IgD-negative memory B cell (primary cell): ENCODE measurements around the gene PLEKHG3. TPM values are rescaled to one million over a fixed set of nuclear protein-coding genes. Genes with fewer than 3 reads are reported as not detected.
A peak's percentile ranks its signal among the peaks of the same experiment; 100 is the strongest.

Experiments used
- H3K27ac Mint-ChIP-seq, 3 donors: one replicate each; pipeline ENCODE4 v1.8.0; 2020 to 2022; ENCODE audit warnings: mild to moderate bottlenecking in 3 of 3, mixed read lengths in 3 of 3, moderate library complexity in 1 of 3
- H3K27me3 Mint-ChIP-seq: one replicate; pipeline ENCODE4 v1.8.0; 2021; ENCODE audit warnings: mixed read lengths
- H3K36me3 Mint-ChIP-seq: one replicate; pipeline ENCODE4 v1.8.0; 2020; ENCODE audit warnings: mild to moderate bottlenecking, mixed read lengths
- H3K4me1 Mint-ChIP-seq, 3 donors: one replicate each; pipeline ENCODE4 v1.8.0; 2020 to 2022; ENCODE audit warnings: mixed read lengths in 3 of 3, mild to moderate bottlenecking in 1 of 3
- H3K4me3 Mint-ChIP-seq, 4 donors: one replicate each; pipeline ENCODE4 v1.8.0; 2020 to 2022; ENCODE audit warnings: mild to moderate bottlenecking in 4 of 4, mixed read lengths in 4 of 4, moderate library complexity in 3 of 4
- H3K9me3 Mint-ChIP-seq, 3 donors: one replicate each; pipeline ENCODE4 v1.8.0; 2020 to 2021; ENCODE audit warnings: mixed read lengths in 3 of 3, mild to moderate bottlenecking in 1 of 3
- polyA plus RNA-seq: library from polyadenylated mRNA; unstranded; fragments of 300-500 nt; fragmentation: Illumina TruSeq; gene quantifications from one replicate; pipeline ENCODE4 v1.2.3, GENCODE V29; 2021

PLEKHG3 gene
- polyA plus RNA-seq, 1 donor from 2014 or later = 4.7 TPM

- H3K4me3 Mint-ChIP-seq = peak overlapping the region in 2 of 4 donors; percentile 24 to 70
- peaks cover 4% of the 10 kb centered on the region for H3K36me3 Mint-ChIP-seq
- H3K9me3 Mint-ChIP-seq = no peaks in the 10 kb centered on the region
- H3K27me3 Mint-ChIP-seq = peaks cover 8% of the 10 kb centered on the region
- peaks cover 0 to 3% (median 2%) of the 10 kb centered on the region in 3 donors for H3K4me1 Mint-ChIP-seq
- peak overlapping the region in 1 of 3 donors; percentile 96 for H3K27ac Mint-ChIP-seq
Measured at GRCh38 chr14:64723691-64724577, 19.7 kb downstream of the PLEKHG3 start.

GRCh38 chr14:64724578-64724930, 20.3 kb downstream of the PLEKHG3 start:
- Mint-ChIP-seq H3K4me3 (no peak overlapping the region), H3K4me1 (peaks cover 0 to 3% (median 2%) of the 10 kb centered on the region in 3 donors), H3K36me3 (peaks cover 4% of the 10 kb centered on the region), H3K27me3 (peaks cover 8% of the 10 kb centered on the region), H3K9me3 (no peaks in the 10 kb centered on the region), H3K27ac (no peak overlapping the region)

GRCh38 chr14:64725261-64725815, 21.1 kb downstream of the PLEKHG3 start:
- Mint-ChIP-seq H3K9me3 (no peaks in the 10 kb centered on the region), H3K27me3 (peaks cover 8% of the 10 kb centered on the region), H3K36me3 (peaks cover 4% of the 10 kb centered on the region), H3K4me1 (peaks cover 0 to 3% (median 2%) of the 10 kb centered on the region in 3 donors), H3K4me3 (no peak overlapping the region), H3K27ac (no peak overlapping the region)

- no peak overlapping the region for H3K27ac Mint-ChIP-seq
- peaks cover 5% of the 10 kb centered on the region for H3K27me3 Mint-ChIP-seq
- peaks cover 4% of the 10 kb centered on the region for H3K36me3 Mint-ChIP-seq
- peaks cover 0 to 3% (median 2%) of the 10 kb centered on the region in 3 donors for H3K4me1 Mint-ChIP-seq
- no peaks in the 10 kb centered on the region for H3K9me3 Mint-ChIP-seq
- peak overlapping the region in 1 of 4 donors; percentile 9 for H3K4me3 Mint-ChIP-seq
Measured at GRCh38 chr14:64725879-64726584, 21.8 kb downstream of the PLEKHG3 start.

GRCh38 chr14:64726585-64726890, 22.3 kb downstream of the PLEKHG3 start:
- Mint-ChIP-seq H3K9me3 (no peaks in the 10 kb centered on the region), H3K4me1 (peaks cover 0 to 3% (median 2%) of the 10 kb centered on the region in 3 donors), H3K4me3 (no peak overlapping the region), H3K27ac (no peak overlapping the region), H3K27me3 (peaks cover 5% of the 10 kb centered on the region), H3K36me3 (peaks cover 4% of the 10 kb centered on the region)

- Mint-ChIP-seq H3K4me1 (peaks cover 0 to 3% (median 2%) of the 10 kb centered on the region in 3 donors), H3K36me3 (peaks cover 4% of the 10 kb centered on the region), H3K9me3 (no peaks in the 10 kb centered on the region), H3K27me3 (peaks cover 5% of the 10 kb centered on the region), H3K4me3 (no peak overlapping the region), H3K27ac (peak overlapping the region in 1 of 3 donors; percentile 7)
Measured at GRCh38 chr14:64727551-64728071, 23.4 kb downstream of the PLEKHG3 start.

GRCh38 chr14:64728106-64728505, 23.9 kb downstream of the PLEKHG3 start:
- peaks cover 5% of the 10 kb centered on the region for H3K27me3 Mint-ChIP-seq
- no peaks in the 10 kb centered on the region for H3K9me3 Mint-ChIP-seq
- peaks cover 0 to 3% (median 2%) of the 10 kb centered on the region in 3 donors for H3K4me1 Mint-ChIP-seq
- peak overlapping the region in 1 of 3 donors; percentile 7 for H3K27ac Mint-ChIP-seq
- H3K4me3 Mint-ChIP-seq = no peak overlapping the region
- peaks cover 4% of the 10 kb centered on the region for H3K36me3 Mint-ChIP-seq

- Mint-ChIP-seq H3K27me3 (peaks cover 5% of the 10 kb centered on the region), H3K36me3 (peaks cover under 1% of the 10 kb centered on the region), H3K9me3 (no peaks in the 10 kb centered on the region), H3K4me1 (peaks cover 0 to 3% (median 2%) of the 10 kb centered on the region in 3 donors), H3K27ac (no peak overlapping the region), H3K4me3 (no peak overlapping the region)
Measured at GRCh38 chr14:64728856-64729255, 24.6 kb downstream of the PLEKHG3 start.

- Mint-ChIP-seq H3K4me3 (peak overlapping the region in 1 of 4 donors; percentile 24), H3K27ac (no peak overlapping the region), H3K27me3 (peaks cover 5% of the 10 kb centered on the region), H3K9me3 (no peaks in the 10 kb centered on the region), H3K4me1 (peaks cover 0 to 3% (median 2%) of the 10 kb centered on the region in 3 donors), H3K36me3 (no peaks in the 10 kb centered on the region)
Measured at GRCh38 chr14:64729386-64730060, 25.3 kb downstream of the PLEKHG3 start.

GRCh38 chr14:64730061-64730440, 25.8 kb downstream of the PLEKHG3 start:
- peaks cover 0 to 2% (median 1%) of the 10 kb centered on the region in 3 donors for H3K4me1 Mint-ChIP-seq
- H3K9me3 Mint-ChIP-seq = no peaks in the 10 kb centered on the region
- peaks cover 5% of the 10 kb centered on the region for H3K27me3 Mint-ChIP-seq
- H3K4me3 Mint-ChIP-seq = peak overlapping the region in 1 of 4 donors; percentile 39
- H3K36me3 Mint-ChIP-seq = no peaks in the 10 kb centered on the region
- H3K27ac Mint-ChIP-seq = no peak overlapping the region

GRCh38 chr14:64730681-64731080, 26.5 kb downstream of the PLEKHG3 start:
- no peaks in the 10 kb centered on the region for H3K36me3 Mint-ChIP-seq
- peaks cover 0 to 2% (median 1%) of the 10 kb centered on the region in 3 donors for H3K4me1 Mint-ChIP-seq
- no peaks in the 10 kb centered on the region for H3K9me3 Mint-ChIP-seq
- peaks cover 5% of the 10 kb centered on the region for H3K27me3 Mint-ChIP-seq
- no peak overlapping the region for H3K4me3 Mint-ChIP-seq
- no peak overlapping the region for H3K27ac Mint-ChIP-seq

GRCh38 chr14:64731141-64731581, 26.9 kb downstream of the PLEKHG3 start:
- Mint-ChIP-seq H3K27ac (no peak overlapping the region), H3K4me3 (no peak overlapping the region), H3K36me3 (no peaks in the 10 kb centered on the region), H3K4me1 (peaks cover 0 to 1% (median 0%) of the 10 kb centered on the region in 3 donors), H3K27me3 (peaks cover 5% of the 10 kb centered on the region), H3K9me3 (no peaks in the 10 kb centered on the region)

- Mint-ChIP-seq H3K4me3 (no peak overlapping the region), H3K27me3 (no peaks in the 10 kb centered on the region), H3K36me3 (no peaks in the 10 kb centered on the region), H3K4me1 (peaks cover 0 to 1% (median 0%) of the 10 kb centered on the region in 3 donors), H3K27ac (no peak overlapping the region), H3K9me3 (no peaks in the 10 kb centered on the region)
Measured at GRCh38 chr14:64732066-64732465, 27.8 kb downstream of the PLEKHG3 start.

GRCh38 chr14:64732536-64733120, 28.4 kb downstream of the PLEKHG3 start:
- Mint-ChIP-seq H3K36me3 (no peaks in the 10 kb centered on the region), H3K9me3 (no peaks in the 10 kb centered on the region), H3K4me3 (no peak overlapping the region)

More at GRCh38 chr14:64732536-64733120, 28.4 kb downstream of the PLEKHG3 start:
- Mint-ChIP-seq H3K27ac (no peak overlapping the region), H3K27me3 (no peaks in the 10 kb centered on the region), H3K4me1 (peaks cover 0 to 1% (median 0%) of the 10 kb centered on the region in 3 donors)
